K562 (cell line): Measurements from ENCODE around the gene NEK4. TPM values are rescaled to one million over a fixed set of nuclear protein-coding genes. Genes with fewer than 3 reads are reported as not detected.

ENCODE experiments used
- ATAC-seq: fragments of 200-7000 bp; cut with Tn5 transposase; 3 replicates; pipeline ENCODE4 v1.9.1; 2020; ENCODE audit warnings: moderate library complexity
- BruUV-seq: library from RNA; stranded (reverse); fragments of 400-500 nt; replicated peaks from 2 replicates; lab custom pipeline; 2021; lab: Mats Ljungman, UMichigan
- CTCF ChIA-PET: fragments of 300-600 bp; formaldehyde crosslinking; extraction: SDS; loops from one replicate; lab custom pipeline; 2021; ENCODE audit warnings: low intra/inter-chr PET ratio; lab: Yijun Ruan, JAX
- POLR2A ChIA-PET: fragments of 300-600, 350-650 bp; sonication (Branson Sonifier 250); formaldehyde crosslinking; extraction: SDS; loops from one replicate; lab custom pipeline; 2021; ENCODE audit warnings: antibody characterized with exemption, inconsistent platforms; lab: Yijun Ruan, JAX
- DNase-seq, 4 experiments: peaks; one replicate each; pipeline versions ENCODE4 v3.0.0 to v3.0.0-alpha.2; 2011 to 2018; ENCODE audit warnings: low spot score in 3 of 4, mixed read lengths in 3 of 4; ENCODE audit errors: extremely low read depth in 1 of 4
- FAIRE-seq: peaks from 2 replicates; lab custom pipeline; 2011; peaks lifted over from hg19 to GRCh38; lab: Jason Lieb, UNC
- H2AFZ ChIP-seq: 2 replicates; pipeline ENCODE4 v1.6.0; 2011; ENCODE audit warnings: low read depth, low read length, control low read depth, inconsistent platforms
- H3K27ac ChIP-seq: fragments of 200-600 bp; 3 replicates; pipeline ENCODE4 v1.8.0; 2011; ENCODE audit warnings: low read depth, mild to moderate bottlenecking, control low read depth, inconsistent platforms, low read length, moderate library complexity, mixed read lengths; ENCODE audit errors: extremely low read depth
- H3K27me3 ChIP-seq, 2 experiments: fragments of 300-600 bp in 1 of 2; 2 replicates in 1 of 2; 3 replicates in 1 of 2; pipeline versions ENCODE4 v1.6.0 to v1.8.0; 2011; ENCODE audit warnings: inconsistent platforms in 2 of 2, low read length in 2 of 2, mild to moderate bottlenecking in 1 of 2, mixed read lengths in 1 of 2, moderate library complexity in 1 of 2; ENCODE audit not compliant: control insufficient read depth in 2 of 2, insufficient read depth in 2 of 2
- H3K36me3 ChIP-seq: fragments of 300-600 bp; 3 replicates; pipeline ENCODE4 v1.8.0; 2011; ENCODE audit warnings: mild to moderate bottlenecking, low read length, inconsistent platforms; ENCODE audit not compliant: control insufficient read depth, insufficient read depth
- H3K4me1 ChIP-seq, 2 experiments: fragments of 200-600 bp in 1 of 2; replicated peaks in 1 of 2; 2 replicates in 1 of 2; 3 replicates in 1 of 2; pipeline versions ENCODE4 v1.5.1 to v1.8.0; 2011; ENCODE audit warnings: inconsistent platforms in 2 of 2, low read length in 2 of 2, mild to moderate bottlenecking in 1 of 2, mixed read lengths in 1 of 2, moderate library complexity in 1 of 2; ENCODE audit not compliant: control insufficient read depth in 2 of 2, insufficient read depth in 2 of 2
- H3K4me2 ChIP-seq: 2 replicates; pipeline ENCODE4 v1.6.1; 2011; ENCODE audit warnings: low read length, control low read depth, inconsistent platforms, mixed read lengths; ENCODE audit not compliant: insufficient read depth
- H3K4me3 ChIP-seq: fragments of 200-600 bp; sonication (generic), shearing (Covaris generic); 2 replicates; pipeline ENCODE4 v1.5.1; 2016; ENCODE audit warnings: control low read depth, inconsistent platforms
- H3K79me2 ChIP-seq: fragments of 200-600 bp; 3 replicates; pipeline ENCODE4 v1.8.0; 2011; ENCODE audit warnings: low read length, inconsistent platforms; ENCODE audit not compliant: control insufficient read depth, insufficient read depth
- H3K9ac ChIP-seq, 2 experiments: 2 replicates each; pipeline versions ENCODE4 v1.6.0 to v1.6.1; 2011; ENCODE audit warnings: low read depth in 2 of 2, low read length in 2 of 2, control low read depth in 1 of 2, inconsistent platforms in 1 of 2, mild to moderate bottlenecking in 1 of 2, mixed read lengths in 1 of 2; ENCODE audit not compliant: insufficient read depth in 1 of 2
- H3K9me1 ChIP-seq: one replicate; pipeline ENCODE4 v1.6.0; 2011; ENCODE audit warnings: inconsistent platforms, mild to moderate bottlenecking, low read length, moderate library complexity; ENCODE audit not compliant: control insufficient read depth, insufficient read depth
- H3K9me3 ChIP-seq: replicated peaks from 2 replicates; pipeline ENCODE4 v1.5.1; 2011; ENCODE audit warnings: low read depth, low read length, inconsistent platforms; ENCODE audit not compliant: control insufficient read depth, insufficient read depth
- H4K20me1 ChIP-seq: replicated peaks from 2 replicates; pipeline ENCODE4 v1.6.1; 2011; ENCODE audit warnings: low read length, inconsistent platforms, mixed read lengths; ENCODE audit not compliant: control insufficient read depth, insufficient read depth
- FIP1L1 ChIP-seq: fragments of 200-400 bp; formaldehyde crosslinking; IDR thresholded peaks from 2 replicates; pipeline ENCODE4 v1.6.1; 2018; ENCODE audit warnings: mild to moderate bottlenecking, low read depth, low read length; ENCODE audit not compliant: poor library complexity, severe bottlenecking
- FOXP1 ChIP-seq: sonication (generic); formaldehyde crosslinking; IDR thresholded peaks from 2 replicates; pipeline ENCODE4 v1.8.0; 2022; ENCODE audit warnings: mild to moderate bottlenecking, missing genetic modification reagents
- PATZ1 ChIP-seq: fragments of 250-450 bp; sonication (Bioruptor Pico); IDR thresholded peaks from 2 replicates; pipeline ENCODE4 v1.5.0; 2020; ENCODE audit warnings: mild to moderate bottlenecking, borderline replicate concordance
- POLR2H ChIP-seq: IDR thresholded peaks from 2 replicates; pipeline ENCODE4 v1.6.1; 2016; ENCODE audit warnings: missing genetic modification characterization, low read depth, mild to moderate bottlenecking, control low read depth, missing compliant biosample characterization, moderate library complexity
- TBL1XR1 ChIP-seq, 2 experiments: IDR thresholded peaks; 2 replicates each; pipeline ENCODE4 v1.6.1; 2012; ENCODE audit warnings: improper control_type of control experiment in 2 of 2, low read length in 2 of 2, mild to moderate bottlenecking in 1 of 2
- ZBTB40 ChIP-seq, 2 experiments: fragments of 450-650 bp in 1 of 2; sonication (generic) in 1 of 2; formaldehyde crosslinking in 1 of 2; IDR thresholded peaks; 2 replicates each; pipeline versions ENCODE4 v1.7.1 to v1.9.0; 2016 to 2022; ENCODE audit warnings: inconsistent platforms in 1 of 2, mild to moderate bottlenecking in 1 of 2, missing genetic modification reagents in 1 of 2
- WGBS: fragments of 100-300 bp; shearing (Covaris generic); methylation state at CpG from one replicate; pipeline ENCODE4 v1.1.6; 2016; ENCODE audit warnings: low coverage, mixed read lengths; ENCODE audit not compliant: insufficient coverage; ENCODE audit errors: missing lambda C conversion rate; 5-methylcytosine and 5-hydroxymethylcytosine counted together
- in situ Hi-C: fragments of 300-500 bp; cut with MboI; formaldehyde crosslinking; loops from 4 replicates; pipeline ENCODE4 v1.15.0; 2018; ENCODE audit warnings: inconsistent platforms, mixed read lengths
- intact Hi-C: fragments of 100-400 bp; cut with micrococcal nuclease; formaldehyde crosslinking; loops from 2 replicates; pipeline ENCODE4 v1.14.2; 2022
- polyA plus RNA-seq, 8 experiments: library from polyadenylated mRNA; depleted of rRNA in 4 of 8; stranded (reverse) in 5 of 8; unstranded in 3 of 8; fragments of >200 nt; fragmentation: Nextera tagmentation in 2 of 8; fragmentation: Illumina TruSeq in 1 of 8; extraction: Ambion mirVana in 2 of 8; extraction: Trizol in 1 of 8; gene quantifications; 2 replicates each; pipeline versions ENCODE4 v1.2.1 to v1.2.3, GENCODE V29; 2011 to 2014; ENCODE audit warnings: inconsistent platforms in 1 of 8, missing spikeins in 1 of 8
- total RNA-seq, 7 experiments: library from RNA; depleted of rRNA in 6 of 7; stranded (reverse); fragments of >200 nt in 6 of 7; fragmentation: Illumina TruSeq in 2 of 7; extraction: Trizol in 2 of 7; gene quantifications; 2 replicates each; pipeline versions ENCODE4 v1.2.1 to v1.2.3, GENCODE V29; 2011 to 2021; ENCODE audit warnings: low replicate concordance in 1 of 7

NEK4 gene
- total and polyA plus RNA-seq, 9 of the 15 experiments (the other 6 are each of a cell fraction or from before 2014, with no cell fraction given) = 5.8 to 23.1 (median 16.6) TPM

- FAIRE-seq (no peak), DNase-seq (no peak), ATAC-seq (no peak)
- Histone ChIP-seq H3K4me2 (no peak overlapping the region), H3K4me3 (no peak overlapping the region), H3K27me3 (peaks cover 0 to 24% of the 10 kb centered on the region in 2 experiments; a peak in 3 of 5 replicates), H3K79me2 (no peaks in the 10 kb centered on the region), H3K4me1 (peaks cover 0 to 11% of the 10 kb centered on the region in 2 experiments; a peak in 2 of 5 replicates), H3K9ac (no peak overlapping the region), H3K27ac (no peak overlapping the region), H3K9me1 (no peaks in the 10 kb centered on the region), H2AFZ (no peak overlapping the region), H4K20me1 (no peaks in the 10 kb centered on the region), H3K36me3 (no peaks in the 10 kb centered on the region), H3K9me3 (no peaks in the 10 kb centered on the region)
- POLR2A ChIA-PET = interaction anchor here (0.6 to 1.2 kb wide), 3 partner anchors 9 to 376 kb away, joined by 3 to 5 read pairs (median 3); no protein-coding TSS in a partner anchor
- intact Hi-C loops (no loop called here), in situ Hi-C loops (no loop called here)
- BruUV-seq = no TSS peak
- WGBS = 59% methylated on average over 8 of the region's 16 CpGs
- CTCF ChIA-PET = no interaction called here
- TF ChIP-seq ZBTB40 (IDR thresholded peaks at IDR 0.05) = no peak
- no peak for TF ChIP-seq ZBTB40 (CRISPR knock-in tag; IDR thresholded peaks at IDR 0.05)
- no peak for TF ChIP-seq FIP1L1
- no peak for TF ChIP-seq TBL1XR1 (IDR thresholded peaks at IDR 0.05; ENCODE audit: low read length in 2 of 2)
- no peak for TF ChIP-seq FOXP1
- no peak for TF ChIP-seq PATZ1
- no peak for TF ChIP-seq POLR2H (tag)
Measured at GRCh38 chr3:52788890-52789745, 18.4 kb upstream of the NEK4 start.
